Astrocyte (in vitro differentiated cells and primary cell): ENCODE results near the gene FBXO39. TPM values are rescaled to one million over a fixed set of nuclear protein-coding genes. Genes with fewer than 3 reads are reported as not detected.
A peak's percentile ranks its signal among the peaks of the same experiment; 100 is the strongest.

Experiments used
- DNase-seq: peaks from one replicate; pipeline ENCODE4 v3.0.0-alpha.2; 2010; ENCODE audit warnings: low read depth
- FAIRE-seq: peaks from 2 replicates; lab custom pipeline; 2011; peaks lifted over from hg19 to GRCh38; lab: Jason Lieb, UNC
- H2AFZ ChIP-seq: 2 replicates; pipeline ENCODE4 v1.6.0; 2012; ENCODE audit warnings: low read depth, low read length, inconsistent platforms
- H3K27ac ChIP-seq: 2 replicates; pipeline ENCODE4 v1.5.1; 2011; ENCODE audit warnings: low read depth, low read length, inconsistent platforms
- H3K27me3 ChIP-seq: 2 replicates; pipeline ENCODE4 v1.6.0; 2011; ENCODE audit warnings: low read length, inconsistent platforms; ENCODE audit not compliant: insufficient read depth
- H3K36me3 ChIP-seq: 2 replicates; pipeline ENCODE4 v1.5.1; 2011; ENCODE audit warnings: low read length, inconsistent platforms; ENCODE audit not compliant: insufficient read depth
- H3K4me1 ChIP-seq: 2 replicates; pipeline ENCODE4 v1.5.1; 2011; ENCODE audit warnings: low read length, inconsistent platforms; ENCODE audit not compliant: insufficient read depth
- H3K4me2 ChIP-seq: 2 replicates; pipeline ENCODE4 v1.6.0; 2012; ENCODE audit warnings: low read length, inconsistent platforms
- H3K4me3 ChIP-seq: 2 replicates; pipeline ENCODE4 v1.5.1; 2011; ENCODE audit warnings: low read depth, mild to moderate bottlenecking, low read length, inconsistent platforms; ENCODE audit not compliant: insufficient read depth
- H3K79me2 ChIP-seq: 2 replicates; pipeline ENCODE4 v1.6.0; 2012; ENCODE audit warnings: mild to moderate bottlenecking, low read length, inconsistent platforms; ENCODE audit not compliant: insufficient read depth
- H3K9ac ChIP-seq: 2 replicates; pipeline ENCODE4 v1.6.0; 2012; ENCODE audit warnings: mild to moderate bottlenecking, low read length, inconsistent platforms
- H3K9me3 ChIP-seq: 2 replicates; pipeline ENCODE4 v1.5.1; 2012; ENCODE audit warnings: low read depth, mild to moderate bottlenecking, low read length, inconsistent platforms; ENCODE audit not compliant: insufficient read depth
- H4K20me1 ChIP-seq: 2 replicates; pipeline ENCODE4 v1.6.0; 2012; ENCODE audit warnings: low read length, inconsistent platforms; ENCODE audit not compliant: insufficient read depth
- H3K27ac Mint-ChIP-seq: one replicate; pipeline ENCODE4 v1.8.0; 2021; ENCODE audit warnings: mild to moderate bottlenecking, mixed read lengths; ENCODE audit not compliant: unreplicated experiment
- H3K27me3 Mint-ChIP-seq: one replicate; pipeline ENCODE4 v1.8.0; 2021; ENCODE audit warnings: low read depth, mixed read lengths; ENCODE audit not compliant: unreplicated experiment
- H3K36me3 Mint-ChIP-seq: one replicate; pipeline ENCODE4 v1.8.0; 2021; ENCODE audit warnings: low read depth, mixed read lengths; ENCODE audit not compliant: unreplicated experiment
- H3K4me1 Mint-ChIP-seq: one replicate; pipeline ENCODE4 v1.8.0; 2021; ENCODE audit warnings: low read depth, mixed read lengths; ENCODE audit not compliant: unreplicated experiment
- H3K4me3 Mint-ChIP-seq: one replicate; pipeline ENCODE4 v1.8.0; 2021; ENCODE audit warnings: mild to moderate bottlenecking, moderate library complexity, mixed read lengths; ENCODE audit not compliant: unreplicated experiment
- H3K9me3 Mint-ChIP-seq: one replicate; pipeline ENCODE4 v1.8.0; 2021; ENCODE audit warnings: mild to moderate bottlenecking, mixed read lengths; ENCODE audit not compliant: unreplicated experiment
- EZH2 ChIP-seq: IDR thresholded peaks from 2 replicates; pipeline ENCODE4 v1.6.1; 2012; ENCODE audit warnings: mild to moderate bottlenecking, low read length, inconsistent platforms; ENCODE audit not compliant: insufficient read depth
- total RNA-seq: library from RNA; stranded (reverse); gene quantifications from 2 replicates; pipeline ENCODE4 v1.2.1, GENCODE V29; 2021
- TF ChIP-seq, protein P1 (sequence below): IDR thresholded peaks from 2 replicates; pipeline ENCODE4 v1.5.1; 2011; ENCODE audit warnings: low read depth, mild to moderate bottlenecking, inconsistent platforms, low read length, moderate library complexity; ENCODE audit not compliant: insufficient read depth

The FBXO39 gene
- total RNA-seq, 1 donor from 2014 or later: 0.93 TPM

DNA sequence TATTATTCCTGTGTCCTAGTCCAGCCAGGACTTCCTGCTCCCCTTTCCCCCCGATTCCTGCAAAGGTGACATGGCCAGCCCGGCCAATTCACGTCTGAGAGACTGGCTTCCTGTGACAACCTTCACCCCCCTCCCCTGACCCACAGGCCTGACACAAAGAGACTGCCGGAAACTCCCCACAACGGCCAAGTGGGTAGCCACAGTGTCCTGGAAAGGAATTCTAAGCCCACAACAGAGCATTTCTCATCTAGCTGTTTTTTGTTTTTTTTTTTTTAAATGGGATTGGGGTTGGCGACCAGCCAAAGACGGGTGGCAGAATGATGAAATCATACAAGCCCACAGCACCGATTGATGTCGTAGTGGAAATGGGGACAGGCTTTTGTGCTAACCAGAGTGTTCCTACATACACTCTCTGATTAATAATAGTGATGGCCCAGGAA is 23.0 kb upstream of the FBXO39 start:
- Mint-ChIP-seq H3K9me3 (peaks cover under 1% of the 10 kb centered on the region), H3K4me1 (peaks cover 54% of the 10 kb centered on the region), H3K27me3 (no peaks in the 10 kb centered on the region), H3K36me3 (peaks cover 9% of the 10 kb centered on the region), H3K4me3 (peak overlapping the region; percentile 69), H3K27ac (peak overlapping the region; percentile 99)
- Histone ChIP-seq H3K4me3 (peak overlapping the region; percentile 34), H4K20me1 (no peaks in the 10 kb centered on the region), H3K27me3 (no peaks in the 10 kb centered on the region), H3K27ac (peak overlapping the region; percentile 98), H2AFZ (peak overlapping the region; percentile 73), H3K36me3 (no peaks in the 10 kb centered on the region), H3K9ac (peak overlapping the region; percentile 87), H3K4me1 (peaks cover 22% of the 10 kb centered on the region), H3K79me2 (no peaks in the 10 kb centered on the region), H3K4me2 (peak overlapping the region; percentile 82), H3K9me3 (no peaks in the 10 kb centered on the region)
- FAIRE-seq: peak; percentile 78
- DNase-seq: peak; percentile 93
- TF ChIP-seq EZH2: no peak
- TF ChIP-seq, protein P1, sequence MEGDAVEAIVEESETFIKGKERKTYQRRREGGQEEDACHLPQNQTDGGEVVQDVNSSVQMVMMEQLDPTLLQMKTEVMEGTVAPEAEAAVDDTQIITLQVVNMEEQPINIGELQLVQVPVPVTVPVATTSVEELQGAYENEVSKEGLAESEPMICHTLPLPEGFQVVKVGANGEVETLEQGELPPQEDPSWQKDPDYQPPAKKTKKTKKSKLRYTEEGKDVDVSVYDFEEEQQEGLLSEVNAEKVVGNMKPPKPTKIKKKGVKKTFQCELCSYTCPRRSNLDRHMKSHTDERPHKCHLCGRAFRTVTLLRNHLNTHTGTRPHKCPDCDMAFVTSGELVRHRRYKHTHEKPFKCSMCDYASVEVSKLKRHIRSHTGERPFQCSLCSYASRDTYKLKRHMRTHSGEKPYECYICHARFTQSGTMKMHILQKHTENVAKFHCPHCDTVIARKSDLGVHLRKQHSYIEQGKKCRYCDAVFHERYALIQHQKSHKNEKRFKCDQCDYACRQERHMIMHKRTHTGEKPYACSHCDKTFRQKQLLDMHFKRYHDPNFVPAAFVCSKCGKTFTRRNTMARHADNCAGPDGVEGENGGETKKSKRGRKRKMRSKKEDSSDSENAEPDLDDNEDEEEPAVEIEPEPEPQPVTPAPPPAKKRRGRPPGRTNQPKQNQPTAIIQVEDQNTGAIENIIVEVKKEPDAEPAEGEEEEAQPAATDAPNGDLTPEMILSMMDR: no peak

DNA sequence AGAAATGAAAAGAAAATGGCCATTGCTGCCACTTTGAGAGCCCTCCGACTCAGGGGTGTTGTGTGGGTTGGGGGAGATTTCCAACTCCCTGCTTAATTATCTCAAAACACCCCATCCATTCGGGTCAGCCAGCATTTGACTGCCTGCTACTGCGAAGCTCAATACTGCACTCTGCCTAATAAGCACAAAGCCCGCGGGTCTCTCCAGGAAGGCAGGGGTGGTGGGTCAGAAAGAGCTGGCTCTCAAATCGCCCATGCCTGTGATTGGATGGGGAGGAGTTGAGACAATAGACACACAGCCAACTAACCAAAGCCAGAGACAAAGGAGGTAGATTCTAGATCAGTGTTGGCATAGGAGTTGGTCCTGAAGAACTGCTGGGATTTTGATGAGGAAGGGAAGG is 22.5 kb upstream of the FBXO39 start:
- peak overlapping the region; percentile 73 for H2AFZ ChIP-seq
- no peaks in the 10 kb centered on the region for H3K9me3 ChIP-seq
- H3K4me2 ChIP-seq: peak overlapping the region; percentile 82

DNA sequence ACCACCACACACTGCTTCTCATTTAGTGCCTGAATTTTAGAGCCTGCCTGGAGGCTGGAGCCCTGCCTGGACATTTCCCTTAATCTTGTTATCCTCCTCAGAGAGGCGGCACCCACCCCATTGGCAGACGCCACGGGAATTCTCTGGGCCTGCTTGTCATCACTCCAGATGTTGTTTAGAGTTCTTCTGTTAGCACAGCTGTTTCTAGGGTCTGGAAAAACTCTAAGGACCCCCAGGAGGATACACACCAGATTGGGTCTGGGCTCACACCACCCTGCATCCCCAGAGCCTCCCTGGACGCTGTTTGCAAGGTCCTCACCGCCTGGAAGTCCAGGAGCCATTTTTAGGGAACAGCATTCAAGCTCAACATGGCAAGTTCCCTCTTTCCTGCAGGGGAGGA is 20.7 kb upstream of the FBXO39 start:
- no peak for FAIRE-seq
- H3K4me1 Mint-ChIP-seq: peaks cover 58% of the 10 kb centered on the region
- Histone ChIP-seq H4K20me1 (no peaks in the 10 kb centered on the region), H3K36me3 (no peaks in the 10 kb centered on the region), H3K4me1 (peaks cover 22% of the 10 kb centered on the region), H3K9ac (no peak overlapping the region), H3K9me3 (no peaks in the 10 kb centered on the region), H3K79me2 (no peaks in the 10 kb centered on the region), H3K27ac (no peak overlapping the region), H2AFZ (peak overlapping the region; percentile 45), H3K27me3 (no peaks in the 10 kb centered on the region), H3K4me2 (peak overlapping the region; percentile 34), H3K4me3 (no peak overlapping the region)
- no peak for DNase-seq
- H3K27ac Mint-ChIP-seq: peak overlapping the region; percentile 99
- TF ChIP-seq EZH2: no peak
- TF ChIP-seq, protein P1: no peak
- H3K4me3 Mint-ChIP-seq: peak overlapping the region; percentile 58
- H3K9me3 Mint-ChIP-seq: peaks cover 4% of the 10 kb centered on the region
- peaks cover 27% of the 10 kb centered on the region for H3K36me3 Mint-ChIP-seq
- H3K27me3 Mint-ChIP-seq: no peaks in the 10 kb centered on the region

More for the DNA sequence above, 22.5 kb upstream of the FBXO39 start:
- peak overlapping the region; percentile 98 for H3K27ac ChIP-seq
- FAIRE-seq: no peak
- peaks cover 57% of the 10 kb centered on the region for H3K4me1 Mint-ChIP-seq
- no peak for TF ChIP-seq EZH2
- TF ChIP-seq, protein P1: no peak
- H3K36me3 ChIP-seq: no peaks in the 10 kb centered on the region
- peak overlapping the region; percentile 31 for H3K4me3 Mint-ChIP-seq
- no peaks in the 10 kb centered on the region for H3K27me3 Mint-ChIP-seq
- peak overlapping the region; percentile 99 for H3K27ac Mint-ChIP-seq
- no peaks in the 10 kb centered on the region for H3K79me2 ChIP-seq
- H3K9me3 Mint-ChIP-seq: peaks cover 4% of the 10 kb centered on the region
- H3K9ac ChIP-seq: peak overlapping the region; percentile 87
- no peak overlapping the region for H3K4me3 ChIP-seq
- no peaks in the 10 kb centered on the region for H4K20me1 ChIP-seq
- H3K36me3 Mint-ChIP-seq: peaks cover 12% of the 10 kb centered on the region
- peaks cover 22% of the 10 kb centered on the region for H3K4me1 ChIP-seq
- no peaks in the 10 kb centered on the region for H3K27me3 ChIP-seq
- peak; percentile 4 for DNase-seq
